Stimulated activated CD4-positive, alpha-beta T cell treated with anti-CD3 and anti-CD28 coated beads, Interleukin-4, amount 100 ng/mL, for 4 hours (primary cell): Measurements from ENCODE around the gene DLGAP4.

ENCODE experiments used
- DNase-seq, 2 experiments: peaks; one replicate each; pipeline ENCODE4 v3.0.0-alpha.2; 2020

DLGAP4 gene

GRCh38 chr20:36274181-36274841 is 31.8 kb upstream of the DLGAP4 start:
- no peak for DNase-seq

- DNase-seq: no peak
These were observed 31.1 kb upstream of the DLGAP4 start for GRCh38 chr20:36275011-36275410.

GRCh38 chr20:36275441-36276189 is 30.5 kb upstream of the DLGAP4 start:
- DNase-seq: no peak

GRCh38 chr20:36277546-36277945 is 28.6 kb upstream of the DLGAP4 start:
- no peak for DNase-seq

- no peak for DNase-seq
These were observed 26.8 kb upstream of the DLGAP4 start for GRCh38 chr20:36279362-36279761.

GRCh38 chr20:36279776-36280175 is 26.4 kb upstream of the DLGAP4 start:
- DNase-seq: no peak

- DNase-seq: no peak
These were observed 24.3 kb upstream of the DLGAP4 start for GRCh38 chr20:36281785-36282380.

GRCh38 chr20:36284751-36285150 is 21.4 kb upstream of the DLGAP4 start:
- no peak for DNase-seq

- DNase-seq: no peak
These were observed 20.2 kb upstream of the DLGAP4 start for GRCh38 chr20:36285746-36286447.

- no peak for DNase-seq
These were observed 8.5 kb upstream of the DLGAP4 start for GRCh38 chr20:36297656-36298055.

- no peak for DNase-seq
These were observed 8.1 kb upstream of the DLGAP4 start for GRCh38 chr20:36298061-36298460.

GRCh38 chr20:36298795-36299339 is 7.3 kb upstream of the DLGAP4 start:
- DNase-seq: no peak

- DNase-seq: no peak
These were observed 6.7 kb upstream of the DLGAP4 start for GRCh38 chr20:36299459-36299858.

- DNase-seq: no peak
These were observed 4.6 kb upstream of the DLGAP4 start for GRCh38 chr20:36301359-36302119.

GRCh38 chr20:36303020-36303595 is 3.0 kb upstream of the DLGAP4 start:
- DNase-seq: no peak

GRCh38 chr20:36303831-36304230 is 2.3 kb upstream of the DLGAP4 start:
- no peak for DNase-seq

- DNase-seq: no peak
These were observed 1.2 kb upstream of the DLGAP4 start for GRCh38 chr20:36304786-36305495.

GRCh38 chr20:36306553-36307411 is 643 bp downstream of the DLGAP4 start:
- DNase-seq: no peak

GRCh38 chr20:36307412-36308325 is 1.5 kb downstream of the DLGAP4 start:
- no peak for DNase-seq
